Measurements from ENCODE around the gene SPRED3. TPM values are rescaled to one million over a fixed set of nuclear protein-coding genes. Genes with fewer than 3 reads are reported as not detected.

SPRED3 gene
- total and polyA plus RNA-seq, 2 of the 8 experiments (the other 6 are each of a cell fraction or from before 2014, with no cell fraction given), result 8.1 to 10.3 TPM

GRCh38 chr19:38412491-38412890, 24.0 kb downstream of the SPRED3 start (continued):
- TF ChIP-seq CHD7 (IDR thresholded peaks at IDR 0.05; ENCODE audit: insufficient replicate concordance, low read length) (no peak), YY1 (IDR thresholded peaks at IDR 0.05; ENCODE audit: low read depth, low read length) (no peak), PHF8 (conservative IDR thresholded peaks at IDR 0.05; ENCODE audit: low read depth, low read length) (no peak), RFX5 (IDR thresholded peaks at IDR 0.05; ENCODE audit: borderline replicate concordance, low read depth, low read length) (no peak), TBP (IDR thresholded peaks at IDR 0.05; ENCODE audit: low read depth, low read length) (no peak), CHD2 (IDR thresholded peaks at IDR 0.05; ENCODE audit: low read length) (no peak), JUN (IDR thresholded peaks at IDR 0.05; ENCODE audit: low read depth, low read length) (no peak), SP1 (IDR thresholded peaks at IDR 0.05; ENCODE audit: low read depth, low read length) (no peak), SIN3A (conservative IDR thresholded peaks at IDR 0.05 in 1 of 2, IDR thresholded peaks at IDR 0.05 in 1 of 2; ENCODE audit: low read depth in 1 of 2, low read length in 2 of 2) (no peak), TCF12 (IDR thresholded peaks at IDR 0.05; ENCODE audit: low read depth, low read length) (no peak), NRF1 (IDR thresholded peaks at IDR 0.05; ENCODE audit: low read depth, low read length) (no peak)
